GM12891 (cell line): Measurements from ENCODE around the gene ARPC3.

ENCODE experiments used
- PAX5 ChIP-seq: IDR thresholded peaks from 2 replicates; pipeline ENCODE4 v1.6.1; 2011; ENCODE audit warnings: low read length, moderate library complexity, mild to moderate bottlenecking; ENCODE audit not compliant: insufficient read depth, severe bottlenecking
- POLR2A ChIP-seq: IDR thresholded peaks from 2 replicates; pipeline ENCODE4 v1.6.1; 2011; ENCODE audit warnings: low read depth, low read length, control low read depth
- POLR2AphosphoS5 ChIP-seq: IDR thresholded peaks from 2 replicates; pipeline ENCODE4 v1.6.1; 2011; ENCODE audit warnings: low read depth, low read length, control low read depth
- TAF1 ChIP-seq: IDR thresholded peaks from 2 replicates; pipeline ENCODE4 v1.6.1; 2011; ENCODE audit warnings: low read depth, low read length, control low read depth

DNA sequence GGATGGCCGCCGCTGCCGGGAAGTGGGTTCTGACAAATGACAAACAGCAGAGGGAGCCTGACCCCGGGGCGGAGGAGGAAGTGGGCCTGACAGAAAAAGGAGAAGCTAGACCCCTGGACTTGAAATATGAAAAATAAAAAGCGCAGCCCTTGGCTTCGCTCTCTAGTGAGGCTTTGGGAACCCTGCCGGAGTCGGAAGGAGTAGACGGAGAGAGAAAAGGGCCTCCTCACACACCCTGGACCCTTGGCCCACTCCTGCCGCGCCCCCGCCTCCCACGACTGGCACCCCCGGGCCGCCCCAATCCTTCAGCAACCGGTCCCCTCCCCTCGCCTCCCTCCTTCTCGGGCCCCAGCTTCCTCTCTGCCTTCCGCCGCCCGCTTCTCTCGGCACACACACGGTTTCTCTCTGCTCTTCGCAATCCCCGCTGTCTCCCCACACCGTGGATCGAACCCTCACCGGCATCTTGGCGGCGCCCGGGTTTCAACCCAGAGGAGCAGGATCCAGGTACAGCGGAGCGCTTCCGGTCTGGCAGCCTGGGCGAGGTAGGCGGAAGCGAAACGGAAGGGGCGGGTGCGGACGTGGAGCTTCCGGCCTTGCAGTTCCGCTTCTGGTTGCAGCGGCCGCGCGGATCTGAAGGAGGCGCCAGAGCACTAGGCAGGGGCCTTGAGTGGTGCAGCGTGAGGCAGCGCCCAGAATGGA, at the start of gene ARPC3:
- TF ChIP-seq POLR2A, result peak; percentile 76
- TF ChIP-seq PAX5, result peak; percentile 54
- peak; percentile 65; the same call in 1 of the 2 replicates for TF ChIP-seq TAF1
- TF ChIP-seq POLR2AphosphoS5, result peak; percentile 71
